Activated CD4-positive, alpha-beta memory T cell treated with anti-CD3 and anti-CD28 coated beads, Interleukin-2, amount 10 ng/mL, durations not matched to agents 7 days and 5 days (primary cell): ENCODE measurements around the gene VEZF1. TPM values are rescaled to one million over a fixed set of nuclear protein-coding genes. Genes with fewer than 3 reads are reported as not detected.
A peak's percentile ranks its signal among the peaks of the same experiment; 100 is the strongest.

ENCODE experiments used
- CTCF ChIA-PET: fragments of 350-600 bp; sonication (Branson Sonifier 250); formaldehyde crosslinking; loops from one replicate; lab custom pipeline; 2021; ENCODE audit warnings: antibody characterized with exemption, inconsistent platforms; lab: Charles Lee
- POLR2A ChIA-PET: fragments of 350-600 bp; sonication (Branson Sonifier 250); formaldehyde crosslinking; loops from one replicate; lab custom pipeline; 2021; ENCODE audit warnings: antibody characterized with exemption; lab: Charles Lee
- DNase-seq: peaks from one replicate; pipeline ENCODE4 v3.0.0-alpha.2; 2020
- H3K27ac Mint-ChIP-seq: one replicate; pipeline ENCODE4 v1.8.0; 2021; ENCODE audit warnings: mild to moderate bottlenecking, mixed read lengths
- H3K27me3 Mint-ChIP-seq: one replicate; pipeline ENCODE4 v1.8.0; 2021; ENCODE audit warnings: mixed read lengths
- H3K36me3 Mint-ChIP-seq: one replicate; pipeline ENCODE4 v1.8.0; 2021; ENCODE audit warnings: low read depth, mixed read lengths
- H3K4me1 Mint-ChIP-seq: one replicate; pipeline ENCODE4 v1.8.0; 2021; ENCODE audit warnings: mixed read lengths
- H3K4me3 Mint-ChIP-seq: one replicate; pipeline ENCODE4 v1.8.0; 2021; ENCODE audit warnings: mild to moderate bottlenecking, mixed read lengths
- H3K9me3 Mint-ChIP-seq: one replicate; pipeline ENCODE4 v1.8.0; 2021; ENCODE audit warnings: mixed read lengths
- total RNA-seq, 2 experiments: library from RNA; stranded (reverse); gene quantifications; one replicate each; pipeline ENCODE4 v1.2.3, GENCODE V29; 2021

Gene VEZF1
- total RNA-seq, 2 experiments from 2014 or later, result 44.6 to 46.6 TPM

GRCh38 chr17:57995076-57995956 lies 7.3 kb upstream of the VEZF1 start:
- Mint-ChIP-seq H3K27me3 (no peaks in the 10 kb centered on the region), H3K27ac (no peak overlapping the region), H3K9me3 (no peaks in the 10 kb centered on the region), H3K4me1 (peaks cover 64% of the 10 kb centered on the region), H3K36me3 (peaks cover 48% of the 10 kb centered on the region), H3K4me3 (no peak overlapping the region)
- CTCF ChIA-PET, result interaction anchor here (0.8 to 11.0 kb wide), 8 partner anchors 10 to 177 kb away, joined by 3 to 137 read pairs (median 6); partner anchors contain the start of gene SRSF1
- peak; percentile 57 for DNase-seq
- POLR2A ChIA-PET, result interaction anchor here (0.9 to 7.4 kb wide), 4 partner anchors 9 to 145 kb away, joined by 3 to 86 read pairs (median 7); partner anchors contain the start of genes MRPS23 and SRSF1

DNA sequence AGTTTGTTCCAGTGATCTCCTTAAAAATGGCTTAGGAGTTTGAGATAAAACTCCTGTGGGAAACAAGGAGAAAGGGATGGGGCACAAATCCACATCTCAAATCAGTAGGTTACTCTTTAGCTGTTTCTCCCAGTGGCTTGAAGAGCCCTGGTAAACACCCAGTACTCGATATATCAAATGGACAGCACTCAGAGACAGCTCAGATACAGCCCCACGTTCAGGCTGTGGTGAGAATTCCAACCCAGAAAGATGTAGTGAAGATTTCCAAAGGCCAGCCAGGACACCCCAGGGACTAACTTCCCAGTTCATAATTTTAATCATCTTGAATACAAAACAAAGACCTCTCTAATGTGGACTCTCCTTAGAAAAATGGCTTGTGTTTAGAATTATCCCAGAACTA lies 6.4 kb upstream of the VEZF1 start:
- CTCF ChIA-PET, result interaction anchor here (0.8 to 11.0 kb wide), 7 partner anchors 9 to 161 kb away, joined by 5 to 137 read pairs (median 7); partner anchors contain the start of gene SRSF1
- H3K36me3 Mint-ChIP-seq, result peaks cover 44% of the 10 kb centered on the region
- H3K4me1 Mint-ChIP-seq, result peaks cover 64% of the 10 kb centered on the region
- no peaks in the 10 kb centered on the region for H3K27me3 Mint-ChIP-seq
- DNase-seq, result no peak
- H3K9me3 Mint-ChIP-seq, result no peaks in the 10 kb centered on the region
- H3K4me3 Mint-ChIP-seq, result no peak overlapping the region
- no peak overlapping the region for H3K27ac Mint-ChIP-seq
- POLR2A ChIA-PET, result interaction anchor here (1.6 to 7.4 kb wide), 3 partner anchors 8 to 144 kb away, joined by 4 to 86 read pairs (median 6); partner anchors contain the start of genes MRPS23 and SRSF1

DNA sequence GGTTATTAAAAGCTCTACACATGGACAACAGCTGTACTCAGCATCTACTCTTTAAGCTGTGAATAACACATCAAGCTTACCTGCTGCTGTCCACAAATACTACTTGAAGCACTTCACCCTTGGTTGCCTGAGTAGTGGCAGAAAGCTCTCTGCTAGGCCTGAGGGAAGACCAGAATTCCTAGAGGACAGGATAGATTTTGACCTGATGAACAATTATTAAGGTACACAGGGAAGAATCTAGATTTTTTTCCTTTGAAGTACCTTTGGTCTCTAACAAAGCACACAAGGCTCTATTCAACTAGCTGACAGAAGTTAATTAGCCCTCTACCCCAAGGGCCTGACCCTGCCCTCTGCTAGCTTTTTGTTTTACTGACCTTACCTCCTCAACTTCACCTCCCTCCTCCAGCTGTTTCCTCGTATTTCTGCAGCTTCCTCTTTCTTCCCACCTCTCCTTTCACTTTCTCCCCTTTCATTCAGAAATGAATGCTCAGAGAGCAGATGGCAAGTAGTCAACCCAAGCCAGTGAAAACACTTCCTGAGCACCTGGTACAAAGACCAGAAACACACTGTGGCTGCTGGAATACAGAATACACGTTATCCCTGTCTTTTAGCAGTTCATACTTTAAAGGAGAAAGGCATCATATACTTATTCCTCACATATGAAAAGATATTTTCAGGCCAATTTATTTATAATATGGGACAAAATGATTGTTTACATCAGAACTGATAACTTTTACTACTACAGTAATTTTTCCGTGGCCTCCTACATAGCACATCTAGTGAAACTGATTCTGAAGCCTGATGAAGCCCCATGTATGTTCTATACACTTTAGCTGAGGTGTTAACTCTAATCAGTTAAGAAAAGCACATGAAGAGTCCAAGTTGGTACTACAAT lies 5.7 kb upstream of the VEZF1 start:
- peaks cover 65% of the 10 kb centered on the region for H3K4me1 Mint-ChIP-seq
- H3K9me3 Mint-ChIP-seq, result no peaks in the 10 kb centered on the region
- CTCF ChIA-PET, result interaction anchor here (0.7 to 11.0 kb wide), 7 partner anchors 8 to 160 kb away, joined by 3 to 137 read pairs (median 6); no protein-coding TSS in a partner anchor

GRCh38 chr17:57991537-57991936 lies 3.5 kb upstream of the VEZF1 start:
- H3K4me1 Mint-ChIP-seq, result peaks cover 58% of the 10 kb centered on the region
- H3K4me3 Mint-ChIP-seq, result no peak overlapping the region
- H3K27ac Mint-ChIP-seq, result no peak overlapping the region
- H3K27me3 Mint-ChIP-seq, result no peaks in the 10 kb centered on the region
- ChIA-PET POLR2A (interaction anchor here (2.4 to 5.4 kb wide), 4 partner anchors 8 to 141 kb away, joined by 8 to 61 read pairs (median 33); partner anchors contain the start of genes MRPS23 and SRSF1), CTCF (interaction anchor here (1.2 to 2.8 kb wide), 3 partner anchors 8 to 158 kb away, joined by 3 to 29 read pairs (median 4); no protein-coding TSS in a partner anchor)
- H3K9me3 Mint-ChIP-seq, result no peaks in the 10 kb centered on the region
- peaks cover 26% of the 10 kb centered on the region for H3K36me3 Mint-ChIP-seq
- no peak for DNase-seq

More for the DNA sequence above, 5.7 kb upstream of the VEZF1 start:
- no peaks in the 10 kb centered on the region for H3K27me3 Mint-ChIP-seq
- H3K27ac Mint-ChIP-seq, result no peak overlapping the region
- POLR2A ChIA-PET, result interaction anchor here (0.6 to 7.4 kb wide), 9 partner anchors 9 to 159 kb away, joined by 3 to 86 read pairs (median 4); partner anchors contain the start of genes MRPS23 and SRSF1
- H3K36me3 Mint-ChIP-seq, result peaks cover 43% of the 10 kb centered on the region
- H3K4me3 Mint-ChIP-seq, result no peak overlapping the region
- no peak for DNase-seq

DNA sequence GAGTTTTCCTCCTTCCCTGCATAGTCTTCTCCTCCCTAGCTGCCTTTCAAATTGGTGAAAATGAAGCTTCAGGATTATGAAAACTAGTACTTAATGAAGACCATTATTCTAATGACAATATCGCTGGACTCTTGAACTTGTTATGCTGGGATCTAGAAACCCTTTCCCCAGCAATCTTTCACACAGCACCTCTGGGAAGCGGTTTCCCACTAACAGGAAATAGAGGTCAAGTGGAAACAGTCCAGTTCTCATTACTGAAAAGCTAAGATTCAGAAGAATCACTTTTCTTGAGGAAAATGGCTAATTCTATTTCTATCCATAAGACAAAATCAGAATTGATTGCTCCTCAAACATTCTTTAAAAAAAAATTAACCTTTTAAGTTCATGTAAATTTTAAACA lies 2.0 kb upstream of the VEZF1 start:
- no peak overlapping the region for H3K27ac Mint-ChIP-seq

GRCh38 chr17:57988301-57989250 lies 522 bp upstream of the VEZF1 start:
- Mint-ChIP-seq H3K4me3 (peak overlapping the region; percentile 91), H3K36me3 (peaks cover 35% of the 10 kb centered on the region), H3K27me3 (no peaks in the 10 kb centered on the region), H3K9me3 (no peaks in the 10 kb centered on the region), H3K27ac (peak overlapping the region; percentile 89), H3K4me1 (peaks cover 65% of the 10 kb centered on the region)
- peak; percentile 73 for DNase-seq
- POLR2A ChIA-PET, result interaction anchor here (1.0 to 5.4 kb wide), 8 partner anchors 8 to 351 kb away, joined by 3 to 61 read pairs (median 8); partner anchors contain the start of genes MRPS23 and SRSF1
- CTCF ChIA-PET, result interaction anchor here (0.5 to 2.8 kb wide), 6 partner anchors 11 to 859 kb away, joined by 3 to 29 read pairs (median 4); partner anchors contain the start of gene SRSF1

More for the DNA sequence above, 2.0 kb upstream of the VEZF1 start:
- peaks cover 24% of the 10 kb centered on the region for H3K36me3 Mint-ChIP-seq
- ChIA-PET POLR2A (interaction anchor here (1.1 to 5.4 kb wide), 7 partner anchors 9 to 349 kb away, joined by 3 to 61 read pairs (median 8); partner anchors contain the start of genes MRPS23 and SRSF1), CTCF (interaction anchor here (1.2 to 2.8 kb wide), 5 partner anchors 10 to 157 kb away, joined by 3 to 29 read pairs (median 3); partner anchors contain the start of gene SRSF1)
- no peaks in the 10 kb centered on the region for H3K9me3 Mint-ChIP-seq
- DNase-seq, result no peak
- H3K4me3 Mint-ChIP-seq, result no peak overlapping the region
- no peaks in the 10 kb centered on the region for H3K27me3 Mint-ChIP-seq
- H3K4me1 Mint-ChIP-seq, result peaks cover 60% of the 10 kb centered on the region

- POLR2A ChIA-PET, result interaction anchor here (0.9 to 5.4 kb wide), 10 partner anchors 9 to 126 kb away, joined by 3 to 61 read pairs (median 4); partner anchors contain the start of genes CUEDC1 and SRSF1
- Mint-ChIP-seq H3K4me1 (peaks cover 70% of the 10 kb centered on the region), H3K36me3 (peaks cover 46% of the 10 kb centered on the region), H3K9me3 (no peaks in the 10 kb centered on the region), H3K4me3 (peak overlapping the region; percentile 92), H3K27me3 (no peaks in the 10 kb centered on the region), H3K27ac (peak overlapping the region; percentile 83)
- CTCF ChIA-PET, result interaction anchor here (0.6 to 1.6 kb wide), 6 partner anchors 12 to 167 kb away, joined by 3 to 18 read pairs (median 4); no protein-coding TSS in a partner anchor
- peak; percentile 26 for DNase-seq
Measured at GRCh38 chr17:57986841-57987580, 1.0 kb downstream of the VEZF1 start.

DNA sequence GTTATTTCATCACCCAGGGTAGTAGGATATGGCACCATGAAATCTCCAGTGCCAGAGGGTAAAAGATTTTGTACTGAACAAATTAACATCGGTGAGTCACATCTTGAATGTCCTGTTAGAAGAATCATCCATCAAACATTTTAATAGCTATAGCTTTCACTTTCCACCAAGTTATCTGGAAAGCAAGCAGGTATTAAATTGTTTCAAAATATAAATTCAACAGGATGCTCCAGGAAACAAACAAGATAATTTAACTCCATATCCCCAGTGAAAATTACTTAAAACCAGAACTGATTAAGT lies 2.4 kb downstream of the VEZF1 start:
- Mint-ChIP-seq H3K36me3 (peaks cover 55% of the 10 kb centered on the region), H3K27me3 (no peaks in the 10 kb centered on the region), H3K4me3 (no peak overlapping the region), H3K4me1 (peaks cover 70% of the 10 kb centered on the region), H3K9me3 (no peaks in the 10 kb centered on the region), H3K27ac (peak overlapping the region; percentile 7)
- POLR2A ChIA-PET, result interaction anchor here (0.9 to 2.8 kb wide), 7 partner anchors 10 to 136 kb away, joined by 4 to 40 read pairs (median 6); partner anchors contain the start of genes CUEDC1, MRPS23 and SRSF1
- DNase-seq, result no peak
- CTCF ChIA-PET, result interaction anchor here (0.6 to 1.6 kb wide), 10 partner anchors 9 to 130 kb away, joined by 3 to 18 read pairs (median 6); partner anchors contain the start of gene CUEDC1

DNA sequence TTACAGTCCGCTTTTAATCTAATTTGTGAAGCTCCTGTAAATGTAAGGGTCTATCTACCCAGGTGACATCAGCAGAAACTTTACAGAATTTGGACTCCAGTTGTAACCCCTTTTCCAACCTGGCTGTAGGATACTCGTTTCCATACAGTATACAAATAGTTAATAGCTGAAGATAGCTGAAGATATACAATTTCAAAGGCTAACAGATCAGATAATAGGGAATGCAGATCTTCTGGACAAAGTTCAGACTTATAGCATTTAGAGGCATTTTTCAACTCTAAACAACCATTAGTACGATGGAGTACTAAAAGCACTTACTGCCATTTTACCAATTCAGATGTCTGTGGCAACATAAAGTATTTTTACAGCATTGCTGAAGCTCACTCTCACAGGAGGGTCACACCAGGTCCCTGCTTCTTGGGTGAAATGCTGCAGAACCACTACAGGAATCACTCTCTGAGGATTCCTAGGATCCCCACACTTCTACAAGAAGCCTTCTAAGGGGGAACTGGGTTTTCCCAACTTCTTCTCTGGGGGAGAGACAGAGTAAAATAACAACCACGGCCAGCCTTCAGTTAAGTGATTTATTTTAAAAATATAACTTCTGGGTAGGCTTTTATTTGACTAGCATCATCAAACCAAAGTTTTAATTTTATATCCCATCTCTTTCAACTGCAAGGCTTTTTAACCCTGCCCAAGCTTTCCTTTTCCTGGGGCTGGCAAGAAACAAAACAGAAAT lies 2.9 kb downstream of the VEZF1 start:
- H3K36me3 Mint-ChIP-seq, result peaks cover 61% of the 10 kb centered on the region
- DNase-seq, result no peak
- peaks cover 70% of the 10 kb centered on the region for H3K4me1 Mint-ChIP-seq
- CTCF ChIA-PET, result interaction anchor here (1.0 to 1.6 kb wide), 5 partner anchors 10 to 93 kb away, joined by 3 to 6 read pairs (median 4); partner anchors contain the start of gene CUEDC1
- no peak overlapping the region for H3K27ac Mint-ChIP-seq
- POLR2A ChIA-PET, result interaction anchor here (1.5 to 2.8 kb wide), 4 partner anchors 16 to 136 kb away, joined by 4 to 40 read pairs (median 5); partner anchors contain the start of genes CUEDC1, MRPS23 and SRSF1
- H3K4me3 Mint-ChIP-seq, result no peak overlapping the region
- no peaks in the 10 kb centered on the region for H3K27me3 Mint-ChIP-seq
- H3K9me3 Mint-ChIP-seq, result no peaks in the 10 kb centered on the region
